ENCODE measurements around the gene PIK3C2G. TPM values are rescaled to one million over a fixed set of nuclear protein-coding genes. Genes with fewer than 3 reads are reported as not detected.

PIK3C2G gene
- polyA plus RNA-seq, 3 donors: not detected

GRCh38 chr12:18559242-18559641 lies 297.9 kb downstream of the PIK3C2G start:
- H3K36me3 Mint-ChIP-seq: no peaks in the 10 kb centered on the region
- Histone ChIP-seq H3K4me1 (ENCODE audit: control insufficient read depth in 1 of 2, insufficient read depth in 2 of 2, low read length in 2 of 2) (no peaks in the 10 kb centered on the region), H3K9me3 (replicated peaks in 1 of 2; ENCODE audit: control insufficient read depth in 1 of 2, insufficient read depth in 1 of 2, low read length in 2 of 2) (no peaks in the 10 kb centered on the region), H4K20me1 (ENCODE audit: insufficient read depth, low read length) (no peaks in the 10 kb centered on the region), H3K4me3 (replicated peaks in 1 of 3; ENCODE audit: low read depth in 2 of 3, low read length in 3 of 3) (no peak overlapping the region), H2AFZ (ENCODE audit: insufficient read depth, low read depth, low read length, poor library complexity, severe bottlenecking) (no peak overlapping the region), H3K9ac (ENCODE audit: insufficient read depth, low read length, poor library complexity, severe bottlenecking) (no peak overlapping the region), H3K27ac (ENCODE audit: low read depth in 1 of 2, low read length in 2 of 2) (no peak overlapping the region), H3K4me2 (replicated peaks; ENCODE audit: extremely low read depth, low read length, poor library complexity, severe bottlenecking) (no peak overlapping the region), H3K27me3 (ENCODE audit: control insufficient read depth in 2 of 2, insufficient read depth in 2 of 2, low read length in 2 of 2) (no peaks in the 10 kb centered on the region), H3K36me3 (replicated peaks in 1 of 2; ENCODE audit: control insufficient read depth in 1 of 2, insufficient read depth in 2 of 2, low read length in 2 of 2) (no peaks in the 10 kb centered on the region), H3K79me2 (ENCODE audit: insufficient read depth, low read length) (no peaks in the 10 kb centered on the region)
- DNase-seq: no peak
- WGBS (ENCODE audit: insufficient coverage): 20% methylated on average over 1 of the region's 1 CpG
- peaks cover 0 to 1% (median 0%) of the 10 kb centered on the region in 3 donors for H3K27me3 Mint-ChIP-seq (ENCODE audit: low read depth in 3 of 3)
- no peak overlapping the region for H3K4me3 Mint-ChIP-seq
- peaks cover 0 to 3% (median 0%) of the 10 kb centered on the region in 7 donors for H3K9me3 Mint-ChIP-seq
- H3K27ac Mint-ChIP-seq: no peak overlapping the region
- no peaks in the 10 kb centered on the region for H3K4me1 Mint-ChIP-seq
- intact Hi-C loops (cut with micrococcal nuclease): no loop called here
- TF ChIP-seq, protein P1, sequence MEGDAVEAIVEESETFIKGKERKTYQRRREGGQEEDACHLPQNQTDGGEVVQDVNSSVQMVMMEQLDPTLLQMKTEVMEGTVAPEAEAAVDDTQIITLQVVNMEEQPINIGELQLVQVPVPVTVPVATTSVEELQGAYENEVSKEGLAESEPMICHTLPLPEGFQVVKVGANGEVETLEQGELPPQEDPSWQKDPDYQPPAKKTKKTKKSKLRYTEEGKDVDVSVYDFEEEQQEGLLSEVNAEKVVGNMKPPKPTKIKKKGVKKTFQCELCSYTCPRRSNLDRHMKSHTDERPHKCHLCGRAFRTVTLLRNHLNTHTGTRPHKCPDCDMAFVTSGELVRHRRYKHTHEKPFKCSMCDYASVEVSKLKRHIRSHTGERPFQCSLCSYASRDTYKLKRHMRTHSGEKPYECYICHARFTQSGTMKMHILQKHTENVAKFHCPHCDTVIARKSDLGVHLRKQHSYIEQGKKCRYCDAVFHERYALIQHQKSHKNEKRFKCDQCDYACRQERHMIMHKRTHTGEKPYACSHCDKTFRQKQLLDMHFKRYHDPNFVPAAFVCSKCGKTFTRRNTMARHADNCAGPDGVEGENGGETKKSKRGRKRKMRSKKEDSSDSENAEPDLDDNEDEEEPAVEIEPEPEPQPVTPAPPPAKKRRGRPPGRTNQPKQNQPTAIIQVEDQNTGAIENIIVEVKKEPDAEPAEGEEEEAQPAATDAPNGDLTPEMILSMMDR (IDR thresholded peaks at IDR 0.05): no peak

DNA sequence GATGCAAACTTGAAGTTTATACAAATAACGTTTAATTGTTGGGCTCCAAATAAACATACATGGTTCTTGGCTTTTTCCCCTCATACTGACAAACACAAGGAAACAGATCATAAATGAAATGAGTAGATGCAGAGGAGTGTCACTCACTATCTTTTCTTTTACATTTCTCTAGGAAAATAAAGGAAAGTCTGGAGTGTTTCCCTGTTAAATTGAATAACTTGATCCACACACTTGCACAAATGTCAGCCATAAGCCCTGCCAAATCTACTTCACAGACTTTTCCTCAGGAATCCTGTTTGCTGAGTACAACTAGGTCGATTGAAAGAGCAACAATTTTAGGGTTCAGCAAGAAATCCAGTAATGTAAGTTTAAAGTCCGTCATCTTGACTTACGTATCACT lies 301.2 kb downstream of the PIK3C2G start:
- Mint-ChIP-seq H3K4me1 (no peaks in the 10 kb centered on the region), H3K4me3 (no peak overlapping the region), H3K27ac (no peak overlapping the region), H3K27me3 (ENCODE audit: low read depth in 3 of 3) (peaks cover 0 to 1% (median 0%) of the 10 kb centered on the region in 3 donors), H3K36me3 (no peaks in the 10 kb centered on the region), H3K9me3 (peaks cover 0 to 3% (median 2%) of the 10 kb centered on the region in 7 donors)
- Histone ChIP-seq H3K4me1 (ENCODE audit: control insufficient read depth in 1 of 2, insufficient read depth in 2 of 2, low read length in 2 of 2) (no peaks in the 10 kb centered on the region), H3K4me3 (replicated peaks in 1 of 3; ENCODE audit: low read depth in 2 of 3, low read length in 3 of 3) (no peak overlapping the region), H3K9me3 (replicated peaks in 1 of 2; ENCODE audit: control insufficient read depth in 1 of 2, insufficient read depth in 1 of 2, low read length in 2 of 2) (no peaks in the 10 kb centered on the region), H4K20me1 (ENCODE audit: insufficient read depth, low read length) (no peaks in the 10 kb centered on the region), H3K27me3 (ENCODE audit: control insufficient read depth in 2 of 2, insufficient read depth in 2 of 2, low read length in 2 of 2) (no peaks in the 10 kb centered on the region), H3K9ac (ENCODE audit: insufficient read depth, low read length, poor library complexity, severe bottlenecking) (no peak overlapping the region), H3K27ac (ENCODE audit: low read depth in 1 of 2, low read length in 2 of 2) (no peak overlapping the region), H3K4me2 (replicated peaks; ENCODE audit: extremely low read depth, low read length, poor library complexity, severe bottlenecking) (no peak overlapping the region), H2AFZ (ENCODE audit: insufficient read depth, low read depth, low read length, poor library complexity, severe bottlenecking) (no peak overlapping the region), H3K79me2 (ENCODE audit: insufficient read depth, low read length) (no peaks in the 10 kb centered on the region), H3K36me3 (replicated peaks in 1 of 2; ENCODE audit: control insufficient read depth in 1 of 2, insufficient read depth in 2 of 2, low read length in 2 of 2) (no peaks in the 10 kb centered on the region)
- intact Hi-C loops (cut with micrococcal nuclease): no loop called here
- DNase-seq: no peak
- TF ChIP-seq, protein P1 (IDR thresholded peaks at IDR 0.05): no peak
- 90% methylated on average over 2 of the region's 4 CpGs for WGBS (ENCODE audit: insufficient coverage)

Data from CD14-positive monocyte (primary cell).